Karpas-422 (cell line): ENCODE results near the gene ENO4. TPM values are rescaled to one million over a fixed set of nuclear protein-coding genes. Genes with fewer than 3 reads are reported as not detected.

Experiments used
- DNase-seq: peaks from one replicate; pipeline ENCODE4 v3.0.0-alpha.2; 2015
- H2AFZ ChIP-seq: fragments of 200-600 bp; sonication (generic); 2 replicates; pipeline ENCODE4 v1.6.1; 2014; ENCODE audit warnings: antibody characterized with exemption, low read length, mixed read lengths
- H3K27ac ChIP-seq: fragments of 200-600 bp; sonication (generic); 2 replicates; pipeline ENCODE4 v1.5.1; 2014; ENCODE audit warnings: mild to moderate bottlenecking, low read length, moderate library complexity
- H3K27me3 ChIP-seq: fragments of 200-600 bp; sonication (generic); 2 replicates; pipeline ENCODE4 v1.6.1; 2014; ENCODE audit warnings: low read length, mixed read lengths
- H3K36me3 ChIP-seq: fragments of 200-600 bp; sonication (generic); 2 replicates; pipeline ENCODE4 v1.6.1; 2014; ENCODE audit warnings: low read length, mixed read lengths; ENCODE audit not compliant: insufficient read depth
- H3K4me1 ChIP-seq: fragments of 200-600 bp; sonication (generic); 2 replicates; pipeline ENCODE4 v1.6.1; 2014; ENCODE audit warnings: mild to moderate bottlenecking, low read length, mixed read lengths
- H3K4me2 ChIP-seq: fragments of 200-600 bp; sonication (generic); 2 replicates; pipeline ENCODE4 v1.6.1; 2014; ENCODE audit warnings: low read length, low read depth, mild to moderate bottlenecking; ENCODE audit not compliant: poor library complexity, severe bottlenecking
- H3K4me3 ChIP-seq: fragments of 200-600 bp; sonication (generic); 2 replicates; pipeline ENCODE4 v1.5.1; 2014; ENCODE audit warnings: mild to moderate bottlenecking, antibody characterized with exemption, low read length, mixed read lengths
- H3K79me2 ChIP-seq: fragments of 200-600 bp; sonication (generic); 2 replicates; pipeline ENCODE4 v1.6.1; 2014; ENCODE audit warnings: mild to moderate bottlenecking, low read length, mixed read lengths
- H3K9ac ChIP-seq: fragments of 200-600 bp; sonication (generic); 2 replicates; pipeline ENCODE4 v1.6.0; 2014; ENCODE audit warnings: low read length
- H3K9me2 ChIP-seq: fragments of 200-600 bp; sonication (generic), shearing (Covaris generic); replicated peaks from 2 replicates; pipeline ENCODE4 v1.6.0; 2014; ENCODE audit warnings: mild to moderate bottlenecking, low read length, moderate library complexity; ENCODE audit not compliant: insufficient read depth
- H3K9me3 ChIP-seq: fragments of 300-700, 200-600 bp; sonication (generic); 2 replicates; pipeline ENCODE4 v1.6.1; 2014; ENCODE audit warnings: low read length, mixed read lengths
- H4K20me1 ChIP-seq: fragments of 200-600 bp; sonication (generic); 2 replicates; pipeline ENCODE4 v1.6.1; 2014; ENCODE audit warnings: mild to moderate bottlenecking, antibody characterized with exemption, low read length, low read depth; ENCODE audit not compliant: insufficient read depth
- total RNA-seq: library from RNA; depleted of rRNA; stranded (reverse); fragments of >200 nt; shearing (Covaris generic); gene quantifications from 2 replicates; pipeline ENCODE4 v1.2.3, GENCODE V29; 2014; ENCODE audit warnings: low replicate concordance

The ENO4 gene
- total RNA-seq, 1 experiment from 2014 or later, result not detected

DNA sequence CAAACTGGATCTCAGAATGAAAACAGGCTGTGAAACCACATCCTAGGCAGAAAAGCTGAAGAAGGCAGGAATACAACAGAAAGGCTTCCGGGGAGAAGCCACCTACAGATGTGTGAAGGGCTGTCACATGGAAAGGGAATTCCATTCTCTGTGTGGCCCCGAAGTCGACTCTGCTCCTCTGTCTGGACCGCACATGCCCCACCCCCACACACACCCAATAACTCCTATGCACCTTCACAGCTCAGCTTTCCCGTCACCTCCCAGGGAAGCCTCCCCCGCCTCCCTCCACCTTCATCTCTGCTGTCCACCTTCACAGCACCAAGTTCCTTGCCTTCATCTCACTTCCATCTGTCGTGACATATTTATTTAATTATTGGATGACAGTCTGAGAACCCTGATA is 23.4 kb upstream of the ENO4 start:
- Histone ChIP-seq H2AFZ (no peak overlapping the region), H3K27me3 (no peaks in the 10 kb centered on the region), H4K20me1 (no peaks in the 10 kb centered on the region), H3K9ac (no peak overlapping the region), H3K79me2 (no peaks in the 10 kb centered on the region), H3K4me1 (no peaks in the 10 kb centered on the region), H3K9me3 (no peaks in the 10 kb centered on the region), H3K9me2 (no peaks in the 10 kb centered on the region), H3K4me2 (no peak overlapping the region), H3K36me3 (no peaks in the 10 kb centered on the region), H3K4me3 (no peak overlapping the region), H3K27ac (no peak overlapping the region)
- DNase-seq, result no peak

DNA sequence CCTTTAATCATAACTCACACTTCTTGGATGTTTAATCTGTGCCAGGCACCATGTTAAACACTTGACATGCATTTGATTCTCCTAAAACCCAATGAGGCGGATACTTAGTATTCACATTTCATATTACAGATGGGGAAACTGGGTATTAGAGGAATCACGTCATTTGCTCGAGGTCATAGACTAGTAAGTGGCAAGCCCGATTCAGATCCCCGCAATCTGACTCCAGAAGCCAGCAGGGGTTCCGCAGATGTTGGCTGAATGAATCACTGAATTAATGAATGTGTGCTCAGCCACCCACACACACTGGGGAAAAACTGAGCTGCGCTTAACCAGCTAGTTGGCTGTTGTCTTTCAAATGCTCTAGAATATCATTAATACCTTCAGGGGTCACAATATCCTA is 22.5 kb upstream of the ENO4 start:
- no peak overlapping the region for H3K9ac ChIP-seq
- no peak overlapping the region for H3K27ac ChIP-seq
- H3K4me2 ChIP-seq, result no peak overlapping the region
- DNase-seq, result no peak
- H3K4me1 ChIP-seq, result no peaks in the 10 kb centered on the region
- H3K9me2 ChIP-seq, result no peaks in the 10 kb centered on the region
- H4K20me1 ChIP-seq, result no peaks in the 10 kb centered on the region
- no peaks in the 10 kb centered on the region for H3K36me3 ChIP-seq
- no peak overlapping the region for H2AFZ ChIP-seq
- H3K4me3 ChIP-seq, result no peak overlapping the region
- H3K27me3 ChIP-seq, result no peaks in the 10 kb centered on the region
- H3K9me3 ChIP-seq, result no peaks in the 10 kb centered on the region
- H3K79me2 ChIP-seq, result no peaks in the 10 kb centered on the region

DNA sequence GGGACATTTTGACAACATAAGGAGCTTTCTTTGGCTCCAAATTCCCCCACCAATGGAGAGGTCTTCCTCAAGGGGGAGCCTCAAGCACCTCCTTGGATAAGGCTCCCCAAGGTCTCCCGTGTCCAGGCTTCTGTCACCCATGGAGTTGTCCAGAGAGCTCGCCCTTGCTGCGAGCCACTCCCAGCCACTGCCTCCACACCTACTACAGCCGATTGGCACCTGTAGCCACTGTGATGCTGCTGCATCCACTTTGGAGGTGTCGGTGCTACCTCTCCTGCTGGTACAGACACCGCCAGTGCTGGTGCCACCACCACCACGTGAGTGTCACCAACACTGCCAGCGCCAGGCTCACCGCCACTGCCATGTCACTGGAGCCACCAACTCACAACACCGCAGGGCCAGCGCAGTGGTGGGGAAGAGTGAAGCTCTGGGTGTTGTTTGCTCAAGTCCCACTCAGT is 22.1 kb upstream of the ENO4 start:
- Histone ChIP-seq H3K79me2 (no peaks in the 10 kb centered on the region), H2AFZ (no peak overlapping the region), H3K4me3 (no peak overlapping the region), H3K9ac (no peak overlapping the region), H3K27me3 (no peaks in the 10 kb centered on the region), H3K9me3 (no peaks in the 10 kb centered on the region), H4K20me1 (no peaks in the 10 kb centered on the region), H3K36me3 (no peaks in the 10 kb centered on the region), H3K4me1 (no peaks in the 10 kb centered on the region), H3K27ac (no peak overlapping the region), H3K4me2 (no peak overlapping the region), H3K9me2 (no peaks in the 10 kb centered on the region)
- no peak for DNase-seq

DNA sequence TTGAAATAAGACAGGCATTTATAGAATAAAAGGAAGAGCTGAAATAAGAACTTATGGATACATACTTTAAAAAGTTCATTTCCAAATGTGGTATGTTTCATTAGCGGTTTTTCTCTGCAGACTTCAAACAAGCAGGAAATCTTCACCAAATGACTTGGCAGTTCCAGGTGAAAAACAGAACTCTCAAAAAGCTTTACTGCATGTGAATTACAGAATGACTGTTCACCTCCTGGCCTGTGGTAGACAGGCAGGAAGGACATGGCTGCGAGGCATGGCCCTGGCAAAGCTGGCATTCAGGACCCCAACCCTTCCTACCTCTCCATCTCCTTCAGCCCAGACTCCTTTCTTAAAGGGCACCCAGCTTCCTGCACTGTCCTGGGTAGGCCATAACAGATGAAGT is 21.2 kb upstream of the ENO4 start:
- Histone ChIP-seq H3K27ac (no peak overlapping the region), H3K4me2 (no peak overlapping the region), H2AFZ (no peak overlapping the region), H3K9me2 (no peaks in the 10 kb centered on the region), H3K79me2 (no peaks in the 10 kb centered on the region), H3K27me3 (no peaks in the 10 kb centered on the region), H4K20me1 (no peaks in the 10 kb centered on the region), H3K9ac (no peak overlapping the region), H3K4me1 (no peaks in the 10 kb centered on the region), H3K36me3 (no peaks in the 10 kb centered on the region), H3K4me3 (no peak overlapping the region), H3K9me3 (no peaks in the 10 kb centered on the region)
- no peak for DNase-seq

DNA sequence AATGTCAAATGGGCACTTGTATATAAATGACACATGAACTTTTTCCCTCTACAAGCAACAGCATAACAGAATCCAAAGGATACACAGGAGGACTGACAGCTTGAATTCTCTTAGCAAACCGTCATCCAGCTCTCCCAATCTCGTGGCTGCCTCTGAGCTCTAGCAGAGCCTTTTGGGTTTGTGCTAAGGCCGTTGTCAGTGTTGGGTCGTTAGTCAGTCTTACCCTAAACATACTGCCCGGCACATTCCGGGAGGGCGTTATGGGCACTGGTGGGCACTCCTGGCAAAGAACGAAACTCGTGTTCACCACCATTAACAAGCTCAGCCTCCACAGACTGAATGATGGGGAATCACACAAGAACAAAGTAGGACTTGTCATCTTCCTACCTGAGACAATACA is 19.6 kb upstream of the ENO4 start:
- H3K79me2 ChIP-seq, result no peaks in the 10 kb centered on the region
- no peak overlapping the region for H3K27ac ChIP-seq
- H4K20me1 ChIP-seq, result no peaks in the 10 kb centered on the region
- no peaks in the 10 kb centered on the region for H3K9me3 ChIP-seq
- H3K9ac ChIP-seq, result no peak overlapping the region
- no peaks in the 10 kb centered on the region for H3K27me3 ChIP-seq
- no peaks in the 10 kb centered on the region for H3K36me3 ChIP-seq
- DNase-seq, result no peak
- no peak overlapping the region for H3K4me2 ChIP-seq
- H2AFZ ChIP-seq, result no peak overlapping the region
- no peaks in the 10 kb centered on the region for H3K9me2 ChIP-seq
- H3K4me3 ChIP-seq, result no peak overlapping the region
- no peaks in the 10 kb centered on the region for H3K4me1 ChIP-seq

DNA sequence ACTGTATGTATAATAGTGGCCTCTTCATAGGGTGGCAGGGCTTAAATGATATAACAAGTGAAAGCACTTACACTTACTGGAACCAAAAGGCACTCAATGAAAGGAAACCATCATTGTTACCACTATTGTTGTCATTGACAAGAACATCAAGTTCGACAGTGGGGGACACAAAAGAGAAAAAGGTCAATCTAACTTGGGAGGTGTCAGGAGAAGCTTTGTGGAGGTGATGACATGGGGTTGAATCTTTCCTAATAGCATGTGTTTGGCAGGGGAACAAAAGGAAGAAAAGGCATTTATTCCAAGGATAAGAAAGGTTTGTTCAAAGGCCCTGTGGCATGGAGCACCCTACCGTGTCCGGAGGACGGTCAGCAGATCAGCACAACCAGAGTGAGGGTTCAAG is 18.2 kb upstream of the ENO4 start:
- Histone ChIP-seq H3K4me2 (no peak overlapping the region), H4K20me1 (no peaks in the 10 kb centered on the region), H3K27ac (no peak overlapping the region), H3K9me3 (no peaks in the 10 kb centered on the region), H3K4me1 (no peaks in the 10 kb centered on the region), H3K9ac (no peak overlapping the region), H3K4me3 (no peak overlapping the region), H3K9me2 (no peaks in the 10 kb centered on the region), H3K27me3 (no peaks in the 10 kb centered on the region), H3K79me2 (no peaks in the 10 kb centered on the region), H2AFZ (no peak overlapping the region), H3K36me3 (no peaks in the 10 kb centered on the region)
- no peak for DNase-seq

DNA sequence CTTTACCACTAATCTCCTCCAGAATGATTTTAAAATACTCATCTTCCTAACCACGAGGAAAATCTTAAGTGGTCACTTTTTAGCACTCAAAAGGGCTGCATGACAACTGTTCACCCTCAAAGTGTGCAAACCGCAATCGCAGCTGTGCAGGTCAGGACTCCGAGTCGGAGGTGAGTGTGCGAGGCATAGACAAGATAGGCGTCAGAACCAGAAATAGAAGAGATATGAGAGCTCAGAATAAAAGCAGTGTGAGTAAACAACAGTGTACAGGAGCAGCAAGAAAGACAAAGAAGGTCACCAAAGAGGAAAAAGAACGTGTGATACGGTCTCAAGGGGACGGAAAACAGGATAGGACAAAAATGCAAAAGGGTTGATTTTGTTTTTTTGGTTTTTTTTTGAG is 17.5 kb upstream of the ENO4 start:
- H3K27ac ChIP-seq, result no peak overlapping the region
- no peak overlapping the region for H2AFZ ChIP-seq
- H3K4me3 ChIP-seq, result no peak overlapping the region
- H3K27me3 ChIP-seq, result no peaks in the 10 kb centered on the region
- no peaks in the 10 kb centered on the region for H3K4me1 ChIP-seq
- no peaks in the 10 kb centered on the region for H3K36me3 ChIP-seq
- no peak overlapping the region for H3K9ac ChIP-seq
- no peak overlapping the region for H3K4me2 ChIP-seq
- no peaks in the 10 kb centered on the region for H4K20me1 ChIP-seq
- H3K79me2 ChIP-seq, result no peaks in the 10 kb centered on the region
- H3K9me3 ChIP-seq, result no peaks in the 10 kb centered on the region
- no peaks in the 10 kb centered on the region for H3K9me2 ChIP-seq
- DNase-seq, result no peak

DNA sequence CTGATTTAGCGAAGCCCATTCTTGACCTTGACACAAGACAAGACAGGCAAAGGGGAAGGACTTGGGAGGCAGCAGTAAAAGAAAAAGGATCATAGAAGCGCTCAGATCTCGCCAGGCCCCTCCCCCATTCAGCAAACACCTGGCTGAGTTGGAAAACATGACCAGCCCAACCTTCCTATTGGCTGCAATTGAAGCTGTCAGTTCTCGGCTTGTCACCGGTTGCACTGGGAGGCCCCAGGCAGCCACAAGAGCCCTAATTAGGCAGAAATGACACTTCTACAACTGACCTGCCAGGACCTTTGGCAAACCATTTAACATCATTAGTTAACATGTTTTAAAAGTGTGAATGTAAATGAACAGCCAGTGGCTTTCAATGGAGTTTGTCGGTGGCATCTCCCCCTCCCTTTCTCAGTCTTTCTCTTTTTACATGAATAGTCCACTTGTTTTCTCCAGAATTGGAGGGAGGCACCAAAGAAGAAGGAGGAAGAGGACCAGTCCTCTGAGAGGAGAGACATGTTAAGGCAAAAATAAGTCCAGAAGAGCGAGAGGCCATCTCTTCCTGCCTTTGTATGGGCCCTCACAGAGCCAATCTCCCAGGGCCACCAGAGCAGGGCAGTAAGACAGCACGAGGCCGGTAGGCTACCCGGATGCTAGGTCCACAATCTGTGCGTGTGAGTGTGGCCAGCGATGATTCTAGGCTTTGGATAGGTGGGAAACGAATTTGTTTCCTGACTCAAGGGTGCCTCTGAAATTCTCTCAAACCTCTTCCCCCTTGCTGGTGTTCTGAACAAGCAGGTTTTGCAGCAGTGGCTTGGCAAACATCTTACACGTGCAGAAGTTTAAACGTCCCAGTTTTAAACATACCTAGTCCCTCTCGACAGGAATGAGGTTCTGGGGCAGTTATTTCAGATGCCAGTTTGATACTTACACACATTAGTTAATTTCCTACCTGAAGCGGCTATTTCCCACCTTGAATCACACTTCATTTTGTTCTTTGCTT is 15.0 kb upstream of the ENO4 start:
- Histone ChIP-seq H2AFZ (no peak overlapping the region), H3K27me3 (no peaks in the 10 kb centered on the region), H4K20me1 (no peaks in the 10 kb centered on the region), H3K79me2 (no peaks in the 10 kb centered on the region), H3K9me2 (no peaks in the 10 kb centered on the region), H3K4me3 (no peak overlapping the region), H3K9ac (no peak overlapping the region), H3K4me1 (no peaks in the 10 kb centered on the region), H3K9me3 (no peaks in the 10 kb centered on the region), H3K27ac (no peak overlapping the region), H3K4me2 (no peak overlapping the region), H3K36me3 (no peaks in the 10 kb centered on the region)
- no peak for DNase-seq
